ENCODE measurements around the gene LENG8.

DNA sequence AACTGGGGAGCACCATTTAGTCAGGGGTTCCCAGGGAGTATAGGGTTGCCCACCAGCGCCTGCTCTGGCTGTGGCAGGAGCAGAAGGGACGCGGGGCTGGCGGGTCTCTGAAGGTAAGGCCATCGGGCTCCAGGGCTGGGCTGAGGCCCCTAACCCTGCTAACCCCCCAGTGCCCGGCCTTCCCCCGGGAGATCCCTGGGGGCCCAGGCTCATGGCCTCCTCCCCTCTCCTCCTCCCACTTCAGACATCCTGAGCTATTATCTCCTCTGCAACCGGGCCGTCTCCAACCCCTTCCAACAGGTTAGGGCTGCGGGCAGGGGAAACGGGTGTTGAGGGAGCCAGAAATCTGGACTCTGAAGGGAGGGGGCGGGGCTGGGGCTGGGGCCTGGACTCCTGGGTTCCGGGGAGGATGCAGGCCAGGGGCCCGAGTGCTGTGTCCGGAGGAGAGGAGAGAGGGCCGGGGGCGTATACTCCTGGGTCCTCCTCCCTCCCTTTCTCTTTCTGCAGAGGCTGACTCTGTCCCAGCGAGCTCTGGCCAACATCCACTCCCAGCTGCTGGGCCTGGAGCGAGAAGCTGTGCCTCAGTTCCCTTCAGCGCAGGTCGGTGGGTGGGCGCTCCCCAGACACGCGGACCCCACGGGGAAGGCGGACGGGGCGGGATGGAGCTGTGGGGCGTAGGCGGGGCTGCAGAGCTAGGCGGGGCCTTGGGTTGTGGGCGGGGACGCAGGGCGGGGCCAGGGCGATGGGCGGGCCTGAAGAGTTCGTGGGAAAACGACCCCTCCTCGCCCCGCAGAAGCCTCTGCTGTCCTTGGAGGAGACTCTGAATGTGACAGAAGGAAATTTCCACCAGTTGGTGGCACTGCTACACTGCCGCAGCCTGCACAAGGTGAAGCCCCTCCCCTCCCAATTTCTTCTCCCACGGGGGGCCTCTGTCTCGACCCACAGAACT, 18.4 kb upstream of the LENG8 start:
- TF ChIP-seq POLR2A (IDR thresholded peaks at IDR 0.05; ENCODE audit: low read depth, low read length) (no peak), POLR2AphosphoS5 (IDR thresholded peaks at IDR 0.05; ENCODE audit: low read depth, low read length) (no peak), TAF1 (IDR thresholded peaks at IDR 0.05; ENCODE audit: borderline replicate concordance, low read depth, low read length) (no peak)
